Upper lobe of left lung (tissue), 4 donors: ENCODE results near the gene PMIS2.

ENCODE experiments used
- EP300 ChIP-seq, 4 donors: sonication (generic); formaldehyde crosslinking; IDR thresholded peaks; one replicate each; pipeline ENCODE4 v1.5.1; 2017; ENCODE audit warnings: antibody characterized with exemption in 4 of 4, control low read depth in 2 of 4
- POLR2A ChIP-seq, 4 donors: fragments of 450-650 bp; IDR thresholded peaks; one replicate each; pipeline ENCODE4 v1.5.1; 2016 to 2017; ENCODE audit warnings: antibody characterized with exemption in 4 of 4, mild to moderate bottlenecking in 2 of 4
- POLR2AphosphoS5 ChIP-seq, 2 donors: sonication (generic); formaldehyde crosslinking; IDR thresholded peaks; one replicate each; pipeline ENCODE4 v1.5.1; 2017; ENCODE audit warnings: antibody characterized with exemption in 2 of 2
- TF ChIP-seq, protein P1 (sequence below), 6 experiments: fragments of 450-650 bp in 4 of 6; fragments of 200-600 bp in 2 of 6; sonication (generic) in 2 of 6; IDR thresholded peaks; one replicate each; pipeline ENCODE4 v1.5.1; 2016 to 2019; ENCODE audit warnings: antibody characterized with exemption in 6 of 6

GRCh38 chr19:35585848-35586247 is at the start of gene PMIS2:
- no peak for TF ChIP-seq POLR2AphosphoS5 (IDR thresholded peaks at IDR 0.05)
- TF ChIP-seq, protein P1, sequence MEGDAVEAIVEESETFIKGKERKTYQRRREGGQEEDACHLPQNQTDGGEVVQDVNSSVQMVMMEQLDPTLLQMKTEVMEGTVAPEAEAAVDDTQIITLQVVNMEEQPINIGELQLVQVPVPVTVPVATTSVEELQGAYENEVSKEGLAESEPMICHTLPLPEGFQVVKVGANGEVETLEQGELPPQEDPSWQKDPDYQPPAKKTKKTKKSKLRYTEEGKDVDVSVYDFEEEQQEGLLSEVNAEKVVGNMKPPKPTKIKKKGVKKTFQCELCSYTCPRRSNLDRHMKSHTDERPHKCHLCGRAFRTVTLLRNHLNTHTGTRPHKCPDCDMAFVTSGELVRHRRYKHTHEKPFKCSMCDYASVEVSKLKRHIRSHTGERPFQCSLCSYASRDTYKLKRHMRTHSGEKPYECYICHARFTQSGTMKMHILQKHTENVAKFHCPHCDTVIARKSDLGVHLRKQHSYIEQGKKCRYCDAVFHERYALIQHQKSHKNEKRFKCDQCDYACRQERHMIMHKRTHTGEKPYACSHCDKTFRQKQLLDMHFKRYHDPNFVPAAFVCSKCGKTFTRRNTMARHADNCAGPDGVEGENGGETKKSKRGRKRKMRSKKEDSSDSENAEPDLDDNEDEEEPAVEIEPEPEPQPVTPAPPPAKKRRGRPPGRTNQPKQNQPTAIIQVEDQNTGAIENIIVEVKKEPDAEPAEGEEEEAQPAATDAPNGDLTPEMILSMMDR (IDR thresholded peaks at IDR 0.05): no peak
- no peak for TF ChIP-seq EP300 (IDR thresholded peaks at IDR 0.05)
- TF ChIP-seq POLR2A (IDR thresholded peaks at IDR 0.05): no peak
